CD4-positive, alpha-beta memory T cell (primary cell): ENCODE results near the gene CAPZB. TPM values are rescaled to one million over a fixed set of nuclear protein-coding genes. Genes with fewer than 3 reads are reported as not detected.
A peak's percentile ranks its signal among the peaks of the same experiment; 100 is the strongest.

ENCODE experiments used
- CTCF ChIA-PET: fragments of 350-600 bp; sonication (Branson Sonifier 250); formaldehyde crosslinking; loops from one replicate; lab custom pipeline; 2021; ENCODE audit warnings: inconsistent platforms; ENCODE audit not compliant: partially characterized antibody; lab: Charles Lee
- POLR2A ChIA-PET: fragments of 350-600 bp; sonication (Branson Sonifier 250); formaldehyde crosslinking; loops from one replicate; lab custom pipeline; 2021; ENCODE audit not compliant: partially characterized antibody; lab: Charles Lee
- DNase-seq, 5 donors: peaks; one replicate each; pipeline versions ENCODE4 v3.0.0 to v3.0.0-alpha.2; 2020 to 2022; ENCODE audit warnings: mixed read lengths in 1 of 5
- H3K27ac ChIP-seq: one replicate; pipeline ENCODE4 v1.7.0; 2013; ENCODE audit warnings: low read depth, low read length
- H3K27me3 ChIP-seq: 2 replicates; pipeline ENCODE4 v1.7.0; 2013; ENCODE audit warnings: mild to moderate bottlenecking, low read length, moderate library complexity; ENCODE audit not compliant: insufficient read depth
- H3K36me3 ChIP-seq: 2 replicates; pipeline ENCODE4 v1.7.0; 2013; ENCODE audit warnings: mild to moderate bottlenecking, low read length, moderate library complexity; ENCODE audit not compliant: insufficient read depth
- H3K4me1 ChIP-seq: 2 replicates; pipeline ENCODE4 v1.7.0; 2013; ENCODE audit warnings: mild to moderate bottlenecking, low read length, moderate library complexity; ENCODE audit not compliant: insufficient read depth
- H3K4me3 ChIP-seq, 2 donors: one replicate each; pipeline ENCODE4 v1.7.0; 2013; ENCODE audit warnings: low read length in 2 of 2, mild to moderate bottlenecking in 1 of 2
- H3K9me3 ChIP-seq, 2 donors: one replicate each; pipeline ENCODE4 v1.7.0; 2013; ENCODE audit warnings: low read length in 2 of 2, control low read depth in 1 of 2; ENCODE audit not compliant: control insufficient read depth in 1 of 2
- H3K27ac Mint-ChIP-seq, 7 donors: one replicate each; pipeline ENCODE4 v1.8.0; 2020 to 2021; ENCODE audit warnings: mixed read lengths in 7 of 7, mild to moderate bottlenecking in 6 of 7, inconsistent platforms in 3 of 7, moderate library complexity in 3 of 7
- H3K27me3 Mint-ChIP-seq, 2 donors: one replicate each; pipeline ENCODE4 v1.8.0; 2020 to 2021; ENCODE audit warnings: mixed read lengths in 2 of 2
- H3K36me3 Mint-ChIP-seq, 2 donors: one replicate each; pipeline ENCODE4 v1.8.0; 2020 to 2021; ENCODE audit warnings: mixed read lengths in 2 of 2, inconsistent platforms in 1 of 2, mild to moderate bottlenecking in 1 of 2
- H3K4me1 Mint-ChIP-seq, 4 donors: one replicate each; pipeline ENCODE4 v1.8.0; 2020 to 2021; ENCODE audit warnings: mixed read lengths in 4 of 4, mild to moderate bottlenecking in 1 of 4
- H3K4me3 Mint-ChIP-seq, 8 donors: one replicate each; pipeline ENCODE4 v1.8.0; 2020 to 2021; ENCODE audit warnings: mixed read lengths in 8 of 8, mild to moderate bottlenecking in 7 of 8, moderate library complexity in 6 of 8, inconsistent platforms in 3 of 8
- H3K9me3 Mint-ChIP-seq, 8 donors: one replicate each; pipeline ENCODE4 v1.8.0; 2020 to 2021; ENCODE audit warnings: mixed read lengths in 8 of 8, mild to moderate bottlenecking in 5 of 8, inconsistent platforms in 3 of 8, moderate library complexity in 1 of 8
- intact Hi-C: fragments of 100-400 bp; cut with micrococcal nuclease; formaldehyde crosslinking; loops from one replicate; pipeline ENCODE4 v1.15.1; 2023
- polyA plus RNA-seq, 2 donors: library from polyadenylated mRNA; unstranded; fragments of 300-500 nt; fragmentation: Illumina TruSeq; gene quantifications; one replicate each; pipeline ENCODE4 v1.2.3, GENCODE V29; 2021
- total RNA-seq, 2 experiments: library from RNA; stranded (reverse); gene quantifications; one replicate each; pipeline ENCODE4 v1.2.3, GENCODE V29; 2021

Gene CAPZB
- total and polyA plus RNA-seq, 4 experiments from 2014 or later, result 244 to 602 (median 346) TPM

DNA sequence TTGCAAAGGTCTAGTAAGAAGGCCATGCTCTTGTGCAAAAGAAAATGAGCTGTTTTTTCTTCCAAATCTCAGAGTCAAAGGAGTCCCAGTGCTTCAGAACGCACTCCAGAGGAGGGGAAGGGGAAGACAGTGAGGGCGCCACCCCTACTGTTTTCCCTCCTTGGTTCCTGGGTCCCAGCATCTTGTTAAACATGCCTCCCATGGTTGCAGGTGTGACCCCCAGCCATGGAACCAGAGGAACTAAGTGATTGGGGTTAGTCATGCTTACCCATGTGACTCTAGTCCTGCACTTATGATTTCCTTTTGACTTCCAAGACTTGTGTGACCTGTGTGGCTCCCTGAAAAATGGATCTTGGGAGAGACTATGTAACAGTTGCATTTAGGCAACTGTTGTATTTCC is 190.7 kb downstream of the CAPZB start:
- Histone ChIP-seq H3K4me3 (no peak overlapping the region), H3K27me3 (no peaks in the 10 kb centered on the region), H3K4me1 (no peaks in the 10 kb centered on the region), H3K36me3 (no peaks in the 10 kb centered on the region), H3K27ac (no peak overlapping the region), H3K9me3 (peaks cover 0 to 10% of the 10 kb centered on the region in 2 donors)
- H3K4me3 Mint-ChIP-seq, result no peak overlapping the region
- H3K4me1 Mint-ChIP-seq, result peaks cover 0 to 3% (median under 1%) of the 10 kb centered on the region in 4 donors
- no peak overlapping the region for H3K27ac Mint-ChIP-seq
- intact Hi-C loops, result no loop called here
- DNase-seq, result no peak
- CTCF ChIA-PET, result no interaction called here
- H3K36me3 Mint-ChIP-seq, result peaks cover 8 to 23% of the 10 kb centered on the region in 2 donors
- peaks cover 0 to 35% (median 18%) of the 10 kb centered on the region in 8 donors for H3K9me3 Mint-ChIP-seq
- no peaks in the 10 kb centered on the region for H3K27me3 Mint-ChIP-seq
- POLR2A ChIA-PET, result interaction anchor here (0.8 kb wide), 1 partner anchor 17 kb away, joined by 3 read pairs; the partner anchor contains the start of gene AKR7A2

DNA sequence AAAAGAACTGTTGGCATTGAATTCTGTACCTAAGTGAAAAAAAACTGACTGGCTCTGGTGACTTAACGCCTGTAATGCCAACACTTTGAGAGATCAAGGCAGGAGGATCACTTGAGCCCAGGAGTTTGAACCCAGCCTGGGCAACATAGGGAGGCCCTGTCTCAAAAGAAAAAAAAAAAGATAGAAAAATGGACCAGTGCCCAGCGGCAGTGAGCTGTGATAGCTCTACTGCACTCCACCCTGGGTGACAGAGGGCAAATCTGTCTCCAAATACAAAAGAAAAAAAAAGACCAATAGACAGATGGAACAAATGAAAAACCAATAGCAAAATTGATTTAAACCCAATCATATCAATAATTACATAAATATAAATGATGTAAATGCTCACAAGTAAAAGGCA is 196.1 kb downstream of the CAPZB start:
- CTCF ChIA-PET, result no interaction called here
- H3K9me3 Mint-ChIP-seq, result peaks cover 0 to 17% (median 4%) of the 10 kb centered on the region in 8 donors
- intact Hi-C loops, result no loop called here

More for the DNA sequence above, 196.1 kb downstream of the CAPZB start:
- POLR2A ChIA-PET, result no interaction called here
- H3K27me3 Mint-ChIP-seq, result peaks cover 0 to 4% of the 10 kb centered on the region in 2 donors
- peaks cover 0 to 10% (median 1%) of the 10 kb centered on the region in 4 donors for H3K4me1 Mint-ChIP-seq
- Histone ChIP-seq H3K9me3 (peaks cover 0 to under 1% of the 10 kb centered on the region in 2 donors), H3K4me1 (peaks cover 6% of the 10 kb centered on the region), H3K27ac (no peak overlapping the region), H3K36me3 (no peaks in the 10 kb centered on the region), H3K4me3 (peak overlapping the region in 1 of 2 donors; percentile 35), H3K27me3 (no peaks in the 10 kb centered on the region)
- peak overlapping the region; percentile 7 to 76 (median 50) for H3K4me3 Mint-ChIP-seq
- H3K36me3 Mint-ChIP-seq, result peaks cover 6 to 10% of the 10 kb centered on the region in 2 donors
- no peak overlapping the region for H3K27ac Mint-ChIP-seq
- no peak for DNase-seq

Other genes with a start within 250 kb of the CAPZB start
- gene EMC1, start 234.0 kb downstream of the CAPZB start, total RNA-seq, result 10 to 100 TPM; 34.7 to 35.3 TPM
- 10 to 100 TPM; 21.2 to 24.3 TPM for gene EMC1, start 234.0 kb downstream of the CAPZB start, polyA plus RNA-seq
- 10 to 100 TPM; 17.0 to 18.6 TPM for gene MRTO4, start 233.7 kb downstream of the CAPZB start, total RNA-seq
- 10 to 100 TPM; 14.1 to 23.7 TPM for gene MRTO4, start 233.7 kb downstream of the CAPZB start, polyA plus RNA-seq
- gene AKR7A3, start 196.8 kb downstream of the CAPZB start, total RNA-seq, result 1 to 10 TPM in 1 of 2 experiments, under 1 TPM in 1; 0.86 to 1.1 TPM
- not detected for gene AKR7A3, start 196.8 kb downstream of the CAPZB start, polyA plus RNA-seq
- 10 to 100 TPM; 25.1 to 26.3 TPM for gene AKR7A2, start 173.4 kb downstream of the CAPZB start, total RNA-seq
- gene AKR7A2, start 173.4 kb downstream of the CAPZB start, polyA plus RNA-seq, result 100 to 1,000 TPM in 1 of 2 donors, 10 to 100 TPM in 1; 89.0 to 134 TPM
- gene SLC66A1, start 173.2 kb downstream of the CAPZB start, total RNA-seq, result 10 to 100 TPM in 1 of 2 experiments, 1 to 10 TPM in 1; 7.4 to 10.2 TPM
- 1 to 10 TPM; 3.0 to 4.7 TPM for gene SLC66A1, start 173.2 kb downstream of the CAPZB start, polyA plus RNA-seq
- 10 to 100 TPM; 22.8 to 24.6 TPM for gene NBL1, start 158.8 kb upstream of the CAPZB start, total RNA-seq
- gene NBL1, start 158.8 kb upstream of the CAPZB start, polyA plus RNA-seq, result 10 to 100 TPM in 1 of 2 donors, 1 to 10 TPM in 1; 8.9 to 12.0 TPM
- gene HTR6, start 179.3 kb upstream of the CAPZB start, total RNA-seq, result under 1 TPM; 0.33 to 0.44 TPM
- gene HTR6, start 179.3 kb upstream of the CAPZB start, polyA plus RNA-seq, result 1 to 10 TPM in 1 of 2 donors, not detected in 1; 1.1 TPM